K562 (cell line): ENCODE data around the gene FBXO11. TPM values are rescaled to one million over a fixed set of nuclear protein-coding genes. Genes with fewer than 3 reads are reported as not detected.

Source experiments
- polyA plus RNA-seq, 8 experiments: library from polyadenylated mRNA; depleted of rRNA in 4 of 8; stranded (reverse) in 5 of 8; unstranded in 3 of 8; fragments of >200 nt; fragmentation: Nextera tagmentation in 2 of 8; fragmentation: Illumina TruSeq in 1 of 8; extraction: Ambion mirVana in 2 of 8; extraction: Trizol in 1 of 8; gene quantifications; 2 replicates each; pipeline versions ENCODE4 v1.2.1 to v1.2.3, GENCODE V29; 2011 to 2014; ENCODE audit warnings: inconsistent platforms in 1 of 8, missing spikeins in 1 of 8
- small RNA-seq: library from RNA; depleted of rRNA; stranded (forward); fragments of <200 nt; gene quantifications from one replicate; pipeline ENCODE3, GENCODE V24; 2014
- total RNA-seq, 7 experiments: library from RNA; depleted of rRNA in 6 of 7; stranded (reverse); fragments of >200 nt in 6 of 7; fragmentation: Illumina TruSeq in 2 of 7; extraction: Trizol in 2 of 7; gene quantifications; 2 replicates each; pipeline versions ENCODE4 v1.2.1 to v1.2.3, GENCODE V29; 2011 to 2021; ENCODE audit warnings: low replicate concordance in 1 of 7

FBXO11 gene
- total and polyA plus RNA-seq, 9 of the 15 experiments (the other 6 are each of a cell fraction or from before 2014, with no cell fraction given): 8.8 to 44.5 (median 24.1) TPM

Small RNAs within 50 kb of the gene (small RNA-seq; reads per million reads assigned to genes)
- not detected for gene RF00026
- not detected for gene RPL36AP15

Other genes starting within 250 kb of the FBXO11 start
- gene MSH6, start 123.4 kb downstream of the FBXO11 start, total RNA-seq (2014; rRNA removed): 72.3 and 112 TPM in 2 replicates
- gene MSH6, start 123.4 kb downstream of the FBXO11 start, total RNA-seq (2014; rRNA removed; fragmentation: Illumina TruSeq; extraction: Trizol): 147 and 189 TPM in 2 replicates
- 107 and 122 TPM in 2 replicates for gene MSH6, start 123.4 kb downstream of the FBXO11 start, total RNA-seq (2015; rRNA removed; fragmentation: Illumina TruSeq; extraction: Trizol)
- 142 and 146 TPM in 2 replicates for gene MSH6, start 123.4 kb downstream of the FBXO11 start, total RNA-seq (2021)
- 54.4 and 74.7 TPM in 2 replicates for gene MSH6, start 123.4 kb downstream of the FBXO11 start, polyA plus RNA-seq (2011; rRNA removed)
- gene MSH6, start 123.4 kb downstream of the FBXO11 start, polyA plus RNA-seq (2014; fragmentation: Illumina TruSeq; extraction: Trizol): 99.9 and 127 TPM in 2 replicates
- gene MSH6, start 123.4 kb downstream of the FBXO11 start, polyA plus RNA-seq (2014; fragmentation: Nextera tagmentation; extraction: Ambion mirVana): 10 to 100 TPM; 15.3 to 30.3 TPM
- 78.0 and 80.5 TPM in 2 replicates for gene MSH6, start 123.4 kb downstream of the FBXO11 start, polyA plus RNA-seq (2014; rRNA removed)